Naive thymus-derived CD8-positive, alpha-beta T cell (primary cell): ENCODE data around the gene HLA-DQB1. TPM values are rescaled to one million over a fixed set of nuclear protein-coding genes. Genes with fewer than 3 reads are reported as not detected.
"Not testable (repeated sequence)": the region's sequence is repeated elsewhere in the genome, so short reads cannot be mapped to it uniquely, and the experiment has no call there.

ENCODE experiments used
- ATAC-seq, 2 donors: fragments of 150-1000 bp; cut with Tn5 transposase in 1 of 2; sonication (Bioruptor Pico), chemical (Tn5 transposase) in 1 of 2; 1 replicate in 1 of 2; 2 replicates in 1 of 2; pipeline ENCODE4 v1.10.0; 2021; ENCODE audit warnings: mild to moderate bottlenecking in 2 of 2, moderate library complexity in 2 of 2
- POLR2A ChIA-PET: fragments of 350-600 bp; sonication (Branson Sonifier 250); formaldehyde crosslinking; loops from one replicate; lab custom pipeline; 2021; ENCODE audit warnings: antibody characterized with exemption; lab: Charles Lee
- DNase-seq, 10 donors: peaks; one replicate each; pipeline versions ENCODE4 v3.0.0 to v3.0.0-alpha.2; 2020 to 2022
- H3K27ac Mint-ChIP-seq, 10 donors: one replicate each; pipeline ENCODE4 v1.8.0; 2020 to 2022; ENCODE audit warnings: mild to moderate bottlenecking in 10 of 10, mixed read lengths in 10 of 10, moderate library complexity in 4 of 10, inconsistent platforms in 1 of 10
- H3K27me3 Mint-ChIP-seq, 5 donors: one replicate each; pipeline ENCODE4 v1.8.0; 2021 to 2022; ENCODE audit warnings: mixed read lengths in 5 of 5
- H3K36me3 Mint-ChIP-seq, 3 donors: one replicate each; pipeline ENCODE4 v1.8.0; 2020 to 2022; ENCODE audit warnings: mixed read lengths in 3 of 3, mild to moderate bottlenecking in 2 of 3, inconsistent platforms in 1 of 3
- H3K4me1 Mint-ChIP-seq, 4 donors: one replicate each; pipeline ENCODE4 v1.8.0; 2021 to 2022; ENCODE audit warnings: mixed read lengths in 4 of 4
- H3K4me3 Mint-ChIP-seq, 10 donors: one replicate each; pipeline ENCODE4 v1.8.0; 2020 to 2022; ENCODE audit warnings: mild to moderate bottlenecking in 10 of 10, mixed read lengths in 10 of 10, moderate library complexity in 6 of 10, inconsistent platforms in 1 of 10
- H3K9me3 Mint-ChIP-seq, 9 donors: one replicate each; pipeline ENCODE4 v1.8.0; 2020 to 2022; ENCODE audit warnings: mixed read lengths in 9 of 9, mild to moderate bottlenecking in 3 of 9, inconsistent platforms in 1 of 9, moderate library complexity in 1 of 9
- polyA plus RNA-seq, 3 donors: library from polyadenylated mRNA; unstranded; fragments of 300-500 nt; fragmentation: Illumina TruSeq; gene quantifications; one replicate each; pipeline ENCODE4 v1.2.3, GENCODE V29; 2021
- total RNA-seq, 8 experiments: library from RNA in 2 of 8; stranded (reverse) in 2 of 8; gene quantifications; one replicate each; pipeline ENCODE4 v1.2.3 and lab custom pipeline; 2021 to 2026

HLA-DQB1 gene
- total and polyA plus RNA-seq, 5 experiments from 2014 or later = 1.4 to 22.9 (median 13.6) TPM

- H3K36me3 Mint-ChIP-seq = peaks cover 0 to 18% (median 8%) of the 10 kb centered on the region in 3 donors
- peak overlapping the region in 1 of 10 donors; percentile 48 for H3K4me3 Mint-ChIP-seq
- peak overlapping the region in 3 of 10 donors; percentile 1 to 73 (median 26) for H3K27ac Mint-ChIP-seq
- peaks cover 4 to 59% (median 10%) of the 10 kb centered on the region in 4 donors for H3K4me1 Mint-ChIP-seq
- ATAC-seq (no peak), DNase-seq (no peak)
- peaks cover 0 to 12% (median 6%) of the 10 kb centered on the region in 5 donors for H3K27me3 Mint-ChIP-seq
- POLR2A ChIA-PET = no interaction called here
- H3K9me3 Mint-ChIP-seq = peaks cover 0 to 20% (median 3%) of the 10 kb centered on the region in 9 donors
Measured at GRCh38 chr6:32659856-32660595, 6.4 kb downstream of the HLA-DQB1 start.

GRCh38 chr6:32658268-32658897 lies 8.1 kb downstream of the HLA-DQB1 start:
- Mint-ChIP-seq H3K9me3 (peaks cover 0 to 26% (median 3%) of the 10 kb centered on the region in 9 donors), H3K4me1 (peaks cover 1 to 49% (median 3%) of the 10 kb centered on the region in 4 donors), H3K36me3 (peaks cover 0 to 21% (median 8%) of the 10 kb centered on the region in 3 donors), H3K27ac (peak overlapping the region in 3 of 10 donors; percentile 9 to 73 (median 25)), H3K27me3 (peaks cover 0 to 2% (median 0%) of the 10 kb centered on the region in 5 donors), H3K4me3 (no peak overlapping the region)
- DNase-seq (no peak), ATAC-seq (no peak)
- POLR2A ChIA-PET = no interaction called here

GRCh38 chr6:32657819-32658218 lies 8.6 kb downstream of the HLA-DQB1 start:
- H3K4me3 Mint-ChIP-seq, ATAC-seq, H3K27me3 Mint-ChIP-seq, H3K27ac Mint-ChIP-seq, POLR2A ChIA-PET, DNase-seq: not testable (repeated sequence)
- Mint-ChIP-seq H3K4me1 (peaks cover 1 to 44% (median 3%) of the 10 kb centered on the region in 4 donors), H3K9me3 (peaks cover 0 to 26% (median 3%) of the 10 kb centered on the region in 9 donors), H3K36me3 (peaks cover 0 to 21% (median 8%) of the 10 kb centered on the region in 3 donors)

- Mint-ChIP-seq H3K4me1 (peaks cover 1 to 40% (median 3%) of the 10 kb centered on the region in 4 donors), H3K36me3 (peaks cover 0 to 21% (median 8%) of the 10 kb centered on the region in 3 donors), H3K27ac (peak overlapping the region in 1 of 10 donors; percentile 7), H3K9me3 (peaks cover 0 to 26% (median 3%) of the 10 kb centered on the region in 9 donors)
- ATAC-seq, POLR2A ChIA-PET, H3K27me3 Mint-ChIP-seq, DNase-seq, H3K4me3 Mint-ChIP-seq: not testable (repeated sequence)
Measured at GRCh38 chr6:32657329-32657728, 9.1 kb downstream of the HLA-DQB1 start.

GRCh38 chr6:32655203-32655710 lies 11.2 kb downstream of the HLA-DQB1 start:
- peaks cover 0 to 24% (median 2%) of the 10 kb centered on the region in 4 donors for H3K4me1 Mint-ChIP-seq
- peaks cover 0 to 26% (median 3%) of the 10 kb centered on the region in 9 donors for H3K9me3 Mint-ChIP-seq
- POLR2A ChIA-PET = no interaction called here
- DNase-seq (no peak), ATAC-seq (no peak)
- H3K27ac Mint-ChIP-seq = no peak overlapping the region
- no peak overlapping the region for H3K4me3 Mint-ChIP-seq
- H3K27me3 Mint-ChIP-seq = peaks cover 0 to 2% (median 0%) of the 10 kb centered on the region in 5 donors
- peaks cover 0 to 21% (median 8%) of the 10 kb centered on the region in 3 donors for H3K36me3 Mint-ChIP-seq

GRCh38 chr6:32645047-32645703 lies 21.3 kb downstream of the HLA-DQB1 start:
- no peaks in the 10 kb centered on the region for H3K36me3 Mint-ChIP-seq
- peaks cover 0 to 3% (median 0%) of the 10 kb centered on the region in 5 donors for H3K27me3 Mint-ChIP-seq
- DNase-seq = no peak
- no peak overlapping the region for H3K4me3 Mint-ChIP-seq
- peak overlapping the region in 1 of 10 donors; percentile 71 for H3K27ac Mint-ChIP-seq
- H3K4me1 Mint-ChIP-seq = peaks cover 0 to 34% (median 12%) of the 10 kb centered on the region in 4 donors
- POLR2A ChIA-PET = no interaction called here
- peaks cover 0 to 3% (median 0%) of the 10 kb centered on the region in 9 donors for H3K9me3 Mint-ChIP-seq
- no peak for ATAC-seq

- Mint-ChIP-seq H3K4me1 (peaks cover 0 to 44% (median 12%) of the 10 kb centered on the region in 4 donors), H3K27me3 (peaks cover 0 to 3% (median 0%) of the 10 kb centered on the region in 5 donors)
Measured at GRCh38 chr6:32643904-32644303, 22.6 kb downstream of the HLA-DQB1 start.

GRCh38 chr6:32642720-32643106 lies 23.7 kb downstream of the HLA-DQB1 start:
- H3K9me3 Mint-ChIP-seq = peaks cover 0 to 3% (median 0%) of the 10 kb centered on the region in 9 donors
- POLR2A ChIA-PET = no interaction called here
- peaks cover 0 to 48% (median 13%) of the 10 kb centered on the region in 4 donors for H3K4me1 Mint-ChIP-seq
- DNase-seq (no peak), ATAC-seq (no peak)
- H3K27ac Mint-ChIP-seq = no peak overlapping the region
- peak overlapping the region in 1 of 10 donors; percentile 24 for H3K4me3 Mint-ChIP-seq
- no peaks in the 10 kb centered on the region for H3K36me3 Mint-ChIP-seq
- peaks cover 0 to 6% (median 2%) of the 10 kb centered on the region in 5 donors for H3K27me3 Mint-ChIP-seq

More at GRCh38 chr6:32643904-32644303, 22.6 kb downstream of the HLA-DQB1 start:
- DNase-seq = no peak
- no peak overlapping the region for H3K4me3 Mint-ChIP-seq
- H3K9me3 Mint-ChIP-seq = peaks cover 0 to 3% (median 0%) of the 10 kb centered on the region in 9 donors
- POLR2A ChIA-PET = interaction anchor here (1.2 kb wide), 1 partner anchor 23 kb away, joined by 3 read pairs; the partner anchor contains the start of gene HLA-DQB1
- H3K36me3 Mint-ChIP-seq = no peaks in the 10 kb centered on the region
- ATAC-seq = no peak
- no peak overlapping the region for H3K27ac Mint-ChIP-seq

- H3K36me3 Mint-ChIP-seq, POLR2A ChIA-PET, H3K9me3 Mint-ChIP-seq, ATAC-seq, DNase-seq, H3K27me3 Mint-ChIP-seq: not testable (repeated sequence)
- Mint-ChIP-seq H3K27ac (peak overlapping the region in 2 of 10 donors; percentile 12 to 55), H3K4me1 (peaks cover 0 to 51% (median 13%) of the 10 kb centered on the region in 4 donors), H3K4me3 (peak overlapping the region in 2 of 10 donors; percentile 34 to 45)
Measured at GRCh38 chr6:32641785-32642719, 24.4 kb downstream of the HLA-DQB1 start.

GRCh38 chr6:32641122-32641521 lies 25.3 kb downstream of the HLA-DQB1 start:
- ATAC-seq = no peak
- no peak for DNase-seq

More at GRCh38 chr6:32641122-32641521, 25.3 kb downstream of the HLA-DQB1 start:
- Mint-ChIP-seq H3K27ac (peak overlapping the region in 2 of 10 donors; percentile 12 to 55), H3K4me1 (peaks cover 0 to 58% (median 13%) of the 10 kb centered on the region in 4 donors), H3K9me3 (peaks cover 0 to 3% (median 0%) of the 10 kb centered on the region in 9 donors), H3K36me3 (no peaks in the 10 kb centered on the region), H3K27me3 (peaks cover 0 to 12% (median 4%) of the 10 kb centered on the region in 5 donors), H3K4me3 (peak overlapping the region in 1 of 10 donors; percentile 62)
- POLR2A ChIA-PET = no interaction called here
